ENCODE results near the gene TOMM5.

Gene TOMM5

DNA sequence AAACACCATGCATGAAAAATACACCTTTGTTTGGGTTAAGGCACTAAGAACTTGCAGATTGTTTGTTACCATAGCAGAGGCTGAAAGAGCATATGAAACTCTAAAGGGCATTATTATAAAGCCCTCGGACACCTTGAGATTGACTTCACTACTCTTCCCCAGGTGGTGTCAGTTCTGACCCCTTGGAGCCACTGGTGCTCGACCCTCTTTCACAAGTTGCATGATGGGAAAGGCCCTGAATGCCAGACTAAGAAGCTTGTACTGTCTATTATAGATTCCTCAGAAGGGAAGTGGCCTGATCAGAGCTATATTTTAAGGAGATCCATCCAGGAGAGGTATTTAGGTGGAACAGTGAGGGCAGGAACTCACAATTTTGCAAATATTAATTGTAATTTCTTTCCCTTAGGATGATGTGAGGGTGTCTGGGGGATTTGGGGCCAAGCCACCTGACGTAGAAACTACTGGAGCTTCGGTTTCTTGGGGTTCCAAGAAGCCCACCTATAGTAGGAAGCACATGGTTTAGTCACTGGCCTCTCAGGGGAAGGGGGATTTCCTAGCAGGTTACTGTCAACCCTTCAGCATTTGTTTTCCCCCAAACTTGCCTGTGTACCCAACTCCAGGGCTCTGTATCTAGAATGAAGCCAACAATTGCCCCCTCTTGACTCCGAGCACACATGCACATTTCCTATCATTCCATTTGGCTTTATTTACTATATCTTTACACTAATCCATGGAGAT is 32.4 kb downstream of the TOMM5 start:
- no peak for DNase-seq

DNA sequence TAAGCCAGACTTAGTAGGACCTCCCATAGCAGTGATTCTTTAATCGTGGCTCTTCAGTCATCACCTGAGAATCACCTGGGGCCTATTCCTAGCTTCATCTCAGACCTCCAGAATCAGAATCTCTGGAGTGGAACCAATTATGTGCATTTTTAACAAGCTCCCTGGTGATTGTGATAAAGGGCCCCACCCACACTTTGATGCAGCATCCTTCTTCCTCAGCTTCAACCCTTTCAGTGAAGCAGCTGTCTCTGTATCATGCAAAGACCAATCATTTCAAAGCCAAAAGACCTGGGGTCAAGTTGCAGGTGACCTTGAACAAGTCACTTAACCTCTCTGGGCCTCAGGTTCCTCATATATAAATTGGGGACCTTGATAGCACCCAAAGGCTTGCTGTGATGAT is 33.3 kb downstream of the TOMM5 start:
- DNase-seq: no peak

DNA sequence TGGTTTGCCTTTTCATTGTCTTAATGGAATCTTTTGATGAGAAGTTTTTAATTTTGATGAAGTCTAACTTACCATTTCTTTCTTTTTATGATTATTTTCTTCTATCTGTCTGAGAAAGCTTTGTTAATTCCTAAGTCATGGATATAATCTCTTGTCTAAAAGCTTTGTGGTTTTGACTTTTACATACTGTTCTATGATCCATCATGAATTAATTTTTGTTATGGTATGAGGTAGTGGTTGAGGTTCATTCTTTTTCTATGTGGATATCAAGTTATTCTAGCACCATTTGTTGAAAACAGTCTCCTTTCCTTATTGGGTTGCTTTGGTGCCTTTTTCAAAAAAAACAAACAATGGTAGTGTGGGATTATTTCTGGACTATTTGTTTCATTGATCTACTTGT is 36.6 kb downstream of the TOMM5 start:
- no peak for DNase-seq

DNA sequence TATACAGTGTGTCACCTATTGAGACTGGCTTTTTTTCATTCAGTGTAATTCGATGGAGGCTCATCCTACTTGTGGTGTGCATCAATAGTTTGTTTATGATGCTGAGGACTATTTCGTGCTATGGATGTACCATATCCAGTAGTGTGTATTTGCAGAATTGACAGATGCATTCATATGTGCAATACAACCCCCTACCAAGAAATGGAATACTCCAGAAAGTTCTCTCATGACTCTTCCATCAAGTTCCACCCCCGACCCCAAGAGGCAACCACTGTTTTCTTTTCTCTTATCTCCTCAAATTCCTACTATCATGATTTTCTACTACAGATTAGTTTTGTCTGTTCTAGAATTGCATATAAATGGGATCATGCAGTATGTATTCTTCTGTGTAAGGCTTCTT is 38.1 kb downstream of the TOMM5 start:
- DNase-seq: no peak

DNA sequence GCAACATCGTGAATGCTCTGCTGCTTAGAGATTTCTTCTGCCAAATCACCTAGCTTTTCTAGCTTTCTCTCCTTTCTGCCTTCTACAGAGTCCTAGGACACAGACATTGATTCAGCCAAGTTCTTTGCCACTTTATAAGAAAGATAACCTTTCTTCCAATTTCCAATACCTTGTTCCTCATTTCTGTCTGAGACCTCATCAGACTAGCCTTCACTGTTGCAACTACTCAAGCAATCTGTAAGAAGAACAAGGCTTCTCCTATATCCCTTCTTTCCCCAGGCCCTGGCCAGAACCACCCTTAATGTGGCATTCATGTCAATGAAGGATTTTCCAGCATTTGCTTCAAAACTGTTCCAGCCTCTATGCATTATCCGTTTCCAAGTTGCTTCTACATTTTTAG is 40.5 kb downstream of the TOMM5 start:
- no peak for DNase-seq

DNA sequence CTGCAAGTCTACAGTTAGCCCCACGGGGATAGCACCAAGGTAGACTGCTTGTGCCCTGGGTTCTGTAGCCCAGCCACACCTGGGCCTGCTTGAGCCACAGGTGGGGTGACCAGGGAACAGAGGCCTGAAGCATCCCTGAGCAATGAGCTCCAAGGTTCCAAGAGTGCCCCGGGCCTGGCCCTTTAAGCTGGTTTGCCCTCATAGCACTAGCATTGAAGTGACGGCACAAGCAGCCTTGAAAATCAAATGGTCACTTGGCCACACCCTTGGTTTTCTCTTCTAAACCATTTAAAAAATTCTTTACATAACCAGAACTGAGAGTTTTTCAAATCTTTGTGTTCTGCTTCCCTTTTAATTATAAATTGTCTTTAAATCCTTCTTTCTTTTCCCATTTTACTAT is 40.9 kb downstream of the TOMM5 start:
- no peak for DNase-seq

DNA sequence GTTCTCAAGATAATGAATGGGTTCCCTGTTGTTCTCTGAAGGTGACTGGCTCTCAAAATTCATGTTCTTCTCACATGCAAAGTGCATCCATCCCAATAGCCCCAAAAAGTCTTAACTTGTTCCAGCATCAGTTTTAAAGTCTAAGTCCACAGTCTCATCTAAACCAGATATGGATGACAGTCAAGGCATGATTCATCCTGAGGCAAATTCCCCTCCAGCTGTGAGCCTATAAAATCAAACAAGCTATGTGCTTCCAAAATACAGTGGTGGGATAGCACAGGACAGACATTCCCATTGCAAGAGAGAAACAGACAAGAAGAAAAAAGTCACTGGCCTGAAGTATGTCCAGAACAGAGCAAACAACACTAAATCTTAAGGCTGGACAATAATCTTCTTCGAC is 41.6 kb downstream of the TOMM5 start:
- no peak for DNase-seq

DNA sequence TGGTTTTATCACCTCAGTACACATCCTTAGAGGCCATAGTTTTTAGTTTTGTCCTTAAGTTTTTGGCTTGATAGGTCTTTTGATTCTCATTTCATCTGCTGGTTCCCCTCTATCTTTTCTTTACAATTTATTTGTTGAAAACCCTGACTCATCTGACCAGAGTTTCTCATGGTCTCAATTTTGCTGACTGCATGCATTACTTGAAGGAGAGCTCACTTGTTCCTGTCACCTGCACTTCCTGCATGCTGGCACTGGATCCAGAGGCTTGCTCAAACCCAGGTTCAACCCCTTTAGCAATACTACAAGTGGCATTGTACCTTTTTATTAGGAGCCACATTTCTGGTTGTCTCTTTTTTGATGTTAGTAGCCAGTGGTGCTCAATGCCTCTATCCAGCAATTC is 42.9 kb downstream of the TOMM5 start:
- DNase-seq: no peak

DNA sequence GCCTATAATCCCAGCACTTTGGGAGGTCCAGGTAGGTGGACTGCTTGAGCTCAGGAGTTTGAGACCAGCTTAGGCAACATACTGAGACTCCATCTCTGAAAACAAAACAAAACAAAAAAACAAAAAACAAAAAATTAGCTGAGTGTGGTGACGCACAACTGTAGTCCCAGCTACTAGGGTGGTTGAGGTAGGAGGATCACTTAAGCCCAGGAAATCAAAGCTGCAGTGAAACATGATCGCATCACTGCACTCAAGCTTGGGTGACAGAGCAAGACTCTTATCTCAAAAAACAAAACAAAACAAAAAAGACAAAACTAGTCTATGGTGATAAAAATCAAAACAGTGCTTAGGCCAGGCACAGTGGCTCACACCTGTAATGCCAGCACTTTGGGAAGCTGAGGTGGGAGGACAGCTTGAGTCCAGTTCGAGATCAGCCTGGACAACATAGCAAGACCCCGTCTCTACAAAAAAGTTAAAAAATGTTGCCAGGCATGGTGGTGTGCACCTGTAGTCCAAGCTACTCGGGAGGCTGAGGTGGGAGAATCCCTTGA is 45.0 kb downstream of the TOMM5 start:
- DNase-seq: no peak

DNA sequence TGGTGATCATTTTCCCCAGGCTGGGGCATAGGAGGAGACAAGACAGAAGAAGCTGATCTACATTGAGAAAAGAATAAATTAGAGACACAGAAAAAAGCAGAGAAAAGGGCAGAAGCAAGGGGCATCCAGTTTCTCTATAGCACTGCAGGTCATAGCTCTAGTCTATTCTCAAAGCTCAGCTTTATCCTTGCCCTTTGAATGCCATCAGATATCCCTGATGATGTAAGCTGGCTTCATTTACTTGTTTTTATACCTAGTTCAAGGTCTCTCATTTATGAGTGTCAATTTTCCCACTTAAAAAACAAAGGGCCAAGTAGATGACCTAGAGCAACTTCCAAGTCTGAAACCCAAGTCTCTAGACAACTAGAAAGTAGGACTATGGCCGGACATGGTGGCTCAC is 48.9 kb downstream of the TOMM5 start:
- no peak for DNase-seq

DNA sequence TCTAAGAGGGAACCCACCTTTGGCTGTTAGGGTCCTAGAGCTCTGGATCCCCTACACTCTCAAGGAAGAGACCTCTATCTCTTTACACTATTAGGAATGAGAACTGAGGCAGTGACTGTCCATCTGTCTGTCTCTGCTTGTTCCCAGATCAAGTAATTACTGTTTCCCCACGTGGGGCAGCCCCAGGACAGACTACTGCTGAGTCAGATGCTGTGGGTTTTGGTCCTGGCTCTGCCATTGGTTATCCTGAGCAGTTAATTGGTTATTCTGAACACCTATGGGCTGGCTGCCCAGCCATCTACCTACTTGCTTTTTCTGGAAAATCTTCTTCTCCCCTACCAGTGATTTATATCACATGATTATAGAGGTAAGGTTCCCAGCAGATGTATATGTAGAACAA is 49.5 kb downstream of the TOMM5 start:
- no peak for DNase-seq

DNA sequence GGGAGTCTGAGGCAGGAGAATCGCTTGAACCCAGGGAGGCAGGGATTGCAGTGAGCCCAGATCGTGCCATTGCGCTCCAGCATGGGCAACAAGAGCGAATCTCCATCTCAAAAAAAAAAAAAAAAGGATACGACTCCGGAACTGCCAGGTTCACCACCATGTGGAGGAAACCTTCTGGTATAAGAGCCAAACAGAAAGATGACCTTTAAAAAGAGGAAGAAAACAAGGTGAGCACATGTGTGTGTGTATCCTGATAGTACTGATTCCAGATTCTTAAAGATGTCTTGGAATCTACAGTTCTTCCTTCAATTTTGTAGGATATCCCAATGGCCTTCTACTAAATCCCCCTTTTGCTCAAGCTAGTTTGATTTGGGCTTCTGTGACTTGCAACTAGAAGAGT is 49.9 kb downstream of the TOMM5 start:
- no peak for DNase-seq

DNA sequence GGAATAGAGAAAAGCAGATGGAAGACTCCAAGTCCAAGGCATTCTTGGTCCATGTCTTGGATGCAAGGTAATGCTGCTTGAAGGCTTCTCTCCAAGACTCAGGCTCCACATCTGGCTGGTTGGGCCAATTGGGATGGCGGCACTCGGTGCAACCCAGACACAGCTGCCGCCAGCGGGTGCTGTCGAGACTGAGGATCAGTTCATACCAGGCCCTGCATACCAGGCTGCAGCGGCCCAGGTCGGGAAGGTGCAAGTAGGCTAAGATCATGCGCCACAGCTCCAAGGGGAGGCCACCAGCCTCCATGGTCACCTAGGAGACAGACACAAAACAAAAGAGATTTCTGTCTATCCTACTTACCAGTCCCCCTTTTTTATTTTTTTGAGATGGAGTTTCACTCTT is 50.9 kb downstream of the TOMM5 start:
- DNase-seq: no peak

DNA sequence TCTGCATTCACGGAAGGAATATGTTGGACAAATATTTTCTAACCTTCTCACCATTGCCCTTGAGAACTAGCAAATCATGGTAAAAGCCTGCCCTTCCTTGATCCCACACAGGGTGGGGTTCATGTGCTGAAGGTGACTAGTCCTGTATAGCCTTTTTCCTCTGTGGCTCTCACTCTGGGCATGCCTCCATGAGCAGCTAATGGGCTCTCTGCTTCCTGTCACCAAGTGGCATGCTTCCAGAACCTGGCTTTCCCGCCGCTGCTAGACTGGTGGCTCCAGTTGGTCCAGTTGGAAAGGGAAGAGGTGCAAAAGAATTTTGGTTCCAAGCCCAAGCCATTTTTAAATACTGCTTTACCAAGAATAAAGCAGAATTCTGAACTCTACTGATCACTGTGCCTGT is 51.8 kb downstream of the TOMM5 start:
- DNase-seq: no peak

DNA sequence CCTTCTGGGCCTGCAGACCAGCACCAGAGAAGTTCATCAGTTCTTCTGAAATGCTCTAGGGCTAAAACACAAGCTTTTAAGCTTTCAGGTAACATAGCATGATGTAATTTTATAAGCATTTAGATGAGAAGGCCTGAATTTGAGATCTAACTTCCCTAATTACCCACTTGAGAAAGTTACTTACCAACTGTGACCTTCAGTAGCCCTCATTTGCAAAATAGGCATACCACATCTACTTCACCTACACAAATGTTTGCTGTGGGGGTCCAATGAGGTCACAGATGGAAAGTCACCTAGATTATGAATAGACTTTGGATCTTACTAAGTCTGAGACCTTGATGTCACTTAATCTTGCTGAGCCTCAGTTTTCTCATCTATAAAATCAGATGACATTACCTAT is 52.8 kb downstream of the TOMM5 start:
- DNase-seq: no peak
